PC-3 (cell line): ENCODE measurements around the gene RABL6. TPM values are rescaled to one million over a fixed set of nuclear protein-coding genes. Genes with fewer than 3 reads are reported as not detected.

Source experiments
- ATAC-seq: fragments of 200-7000 bp; cut with Tn5 transposase; 2 replicates; pipeline ENCODE4 v1.9.1; 2020; ENCODE audit warnings: mild to moderate bottlenecking, moderate library complexity
- BruUV-seq: library from RNA; stranded (reverse); fragments of 400-500 nt; replicated peaks from 2 replicates; lab custom pipeline; 2021; lab: Mats Ljungman, UMichigan
- CTCF ChIA-PET: fragments of 300-600 bp; sonication (Branson Sonifier 250); formaldehyde crosslinking; loops from one replicate; lab custom pipeline; 2022; ENCODE audit warnings: antibody characterized with exemption; lab: Charles Lee
- POLR2A ChIA-PET: fragments of 300-600 bp; sonication (Branson Sonifier 250); formaldehyde crosslinking; loops from one replicate; lab custom pipeline; 2022; ENCODE audit warnings: antibody characterized with exemption; ENCODE audit not compliant: unreplicated experiment; lab: Charles Lee
- DNase-seq: peaks from one replicate; pipeline ENCODE4 v3.0.0-alpha.2; 2015
- H2AFZ ChIP-seq: fragments of 300-600 bp; sonication (generic); 2 replicates; pipeline ENCODE4 v1.6.0; 2016; ENCODE audit warnings: antibody characterized with exemption, low read length
- H3F3A ChIP-seq: fragments of 300-600 bp; sonication (generic); one replicate; pipeline ENCODE4 v1.6.0; 2017; ENCODE audit warnings: antibody characterized with exemption, low read length, control low read depth, mild to moderate bottlenecking; ENCODE audit not compliant: unreplicated experiment
- H3K27ac ChIP-seq: fragments of 300-600 bp; sonication (generic); 2 replicates; pipeline ENCODE4 v1.5.1; 2016; ENCODE audit warnings: mild to moderate bottlenecking, low read length
- H3K27me3 ChIP-seq: fragments of 300-600 bp; sonication (generic); 2 replicates; pipeline ENCODE4 v1.6.1; 2016; ENCODE audit warnings: low read length, mixed read lengths
- H3K36me3 ChIP-seq: fragments of 300-600 bp; sonication (generic); 2 replicates; pipeline ENCODE4 v1.6.1; 2016; ENCODE audit warnings: low read depth, mixed run types, low read length, mixed read lengths
- H3K4me1 ChIP-seq: fragments of 300-600 bp; sonication (generic); 2 replicates; pipeline ENCODE4 v1.5.1; 2016; ENCODE audit warnings: low read length; ENCODE audit not compliant: insufficient read depth
- H3K4me2 ChIP-seq: fragments of 300-600 bp; sonication (generic); 2 replicates; pipeline ENCODE4 v1.6.0; 2016; ENCODE audit warnings: low read length
- H3K4me3 ChIP-seq: fragments of 300-600 bp; sonication (generic); 2 replicates; pipeline ENCODE4 v1.5.1; 2016; ENCODE audit warnings: mild to moderate bottlenecking, low read length, mixed read lengths
- H3K79me2 ChIP-seq: fragments of 300-600 bp; sonication (generic); 2 replicates; pipeline ENCODE4 v1.6.1; 2017; ENCODE audit warnings: low read length, mixed read lengths
- H3K9ac ChIP-seq: fragments of 300-600 bp; sonication (generic); 2 replicates; pipeline ENCODE4 v1.6.0; 2016; ENCODE audit warnings: mild to moderate bottlenecking, low read length
- H3K9me2 ChIP-seq: fragments of 300-600 bp; sonication (generic); replicated peaks from 2 replicates; pipeline ENCODE4 v1.6.1; 2016; ENCODE audit warnings: mixed run types, low read length, mixed read lengths
- H3K9me3 ChIP-seq: fragments of 300-600 bp; sonication (generic); 2 replicates; pipeline ENCODE4 v1.6.1; 2016; ENCODE audit warnings: low read length, mixed read lengths
- H4K20me1 ChIP-seq: fragments of 300-600 bp; sonication (generic); 2 replicates; pipeline ENCODE4 v1.6.1; 2016; ENCODE audit warnings: low read length, mixed read lengths
- CTCF ChIP-seq: fragments of 300-600 bp; sonication (generic); conservative IDR thresholded peaks from 2 replicates; pipeline ENCODE4 v1.5.1; 2017; ENCODE audit warnings: antibody characterized with exemption, low read depth, mild to moderate bottlenecking, low read length
- EZH2 ChIP-seq: fragments of 300-600 bp; sonication (generic); IDR thresholded peaks from one replicate; pipeline ENCODE4 v1.6.1; 2017; ENCODE audit warnings: antibody characterized with exemption, mild to moderate bottlenecking, low read length; ENCODE audit not compliant: unreplicated experiment
- EZH2phosphoT487 ChIP-seq: fragments of 300-600 bp; sonication (generic); IDR thresholded peaks from 2 replicates; pipeline ENCODE4 v1.6.1; 2018; ENCODE audit warnings: mild to moderate bottlenecking, antibody characterized with exemption, low read length, borderline replicate concordance
- intact Hi-C: fragments of 100-400 bp; cut with micrococcal nuclease; formaldehyde crosslinking; loops from 2 replicates; pipeline ENCODE4 v1.9.0; 2023
- total RNA-seq: library from RNA; depleted of rRNA; stranded (reverse); fragments of >200 nt; gene quantifications from 2 replicates; pipeline ENCODE4 v1.2.3, GENCODE V29; 2014

RABL6 gene
- total RNA-seq, 1 experiment from 2014 or later: 84.3 TPM

GRCh38 chr9:136803551-136804508, 3.9 kb upstream of the RABL6 start:
- intact Hi-C loops: no loop called here
- no peak for TF ChIP-seq EZH2phosphoT487
- TF ChIP-seq EZH2: no peak
- no peak for TF ChIP-seq CTCF
- DNase-seq (no peak), ATAC-seq (no peak)
- Histone ChIP-seq H3K27me3 (no peaks in the 10 kb centered on the region), H3K9ac (no peak overlapping the region), H3K27ac (no peak overlapping the region), H3K9me3 (no peaks in the 10 kb centered on the region), H3K79me2 (peaks cover 22% of the 10 kb centered on the region), H3K4me3 (no peak overlapping the region), H3K36me3 (no peaks in the 10 kb centered on the region), H4K20me1 (no peaks in the 10 kb centered on the region), H3F3A (no peaks in the 10 kb centered on the region), H3K9me2 (no peaks in the 10 kb centered on the region), H3K4me1 (peaks cover 25% of the 10 kb centered on the region), H3K4me2 (no peak overlapping the region), H2AFZ (no peak overlapping the region)
- no TSS peak for BruUV-seq
- ChIA-PET POLR2A (no interaction called here), CTCF (no interaction called here)

- H3K27ac ChIP-seq: no peak overlapping the region
- ChIA-PET CTCF (no interaction called here), POLR2A (no interaction called here)
- H3K4me3 ChIP-seq: no peak overlapping the region
- no peak overlapping the region for H3K4me2 ChIP-seq
- peaks cover under 1% of the 10 kb centered on the region; the same call in 1 of the 2 replicates for H4K20me1 ChIP-seq
- intact Hi-C loops: no loop called here
- no peak for DNase-seq
- ATAC-seq: no peak
- BruUV-seq: no TSS peak
- H3K79me2 ChIP-seq: peaks cover 31% of the 10 kb centered on the region
- H3K9me3 ChIP-seq: no peaks in the 10 kb centered on the region
- no peaks in the 10 kb centered on the region for H3K27me3 ChIP-seq
- no peak overlapping the region for H3K9ac ChIP-seq
- peaks cover 20% of the 10 kb centered on the region for H3K4me1 ChIP-seq
- 0 out of 2 replicates have a peak, but pooled peaks cover under 1% of the 10 kb centered on the region for H3K36me3 ChIP-seq
- H2AFZ ChIP-seq: no peak overlapping the region
- no peaks in the 10 kb centered on the region for H3K9me2 ChIP-seq
- no peaks in the 10 kb centered on the region for H3F3A ChIP-seq
- TF ChIP-seq EZH2 (no peak), EZH2phosphoT487 (no peak), CTCF (no peak)
These were observed 3.1 kb upstream of the RABL6 start for GRCh38 chr9:136804509-136805206.
